Measurements from ENCODE around the gene AMOTL1. TPM values are rescaled to one million over a fixed set of nuclear protein-coding genes. Genes with fewer than 3 reads are reported as not detected.
A peak's percentile ranks its signal among the peaks of the same experiment; 100 is the strongest.

The AMOTL1 gene
- total RNA-seq, 1 donor from 2014 or later = 29.8 TPM

GRCh38 chr11:94742665-94743064 lies 25.5 kb upstream of the AMOTL1 start:
- no peak for DNase-seq (ENCODE audit: low read depth in 2 of 2)

- DNase-seq (ENCODE audit: low read depth in 2 of 2) = no peak
Observed at GRCh38 chr11:94746721-94747120, 21.4 kb upstream of the AMOTL1 start.

- no peak for DNase-seq (ENCODE audit: low read depth in 2 of 2)
Observed at GRCh38 chr11:94747146-94747545, 21.0 kb upstream of the AMOTL1 start.

- DNase-seq (ENCODE audit: low read depth in 2 of 2) = no peak
Observed at GRCh38 chr11:94747601-94748041, 20.5 kb upstream of the AMOTL1 start.

GRCh38 chr11:94749369-94749768 lies 18.8 kb upstream of the AMOTL1 start:
- DNase-seq (ENCODE audit: low read depth in 2 of 2) = peak in 1 of 2 donors; percentile 63

GRCh38 chr11:94750319-94751217 lies 17.6 kb upstream of the AMOTL1 start:
- peak in 1 of 2 donors; percentile 81 for DNase-seq (ENCODE audit: low read depth in 2 of 2)

- DNase-seq (ENCODE audit: low read depth in 2 of 2) = no peak
Observed at GRCh38 chr11:94751218-94751609, 16.9 kb upstream of the AMOTL1 start.

- DNase-seq (ENCODE audit: low read depth in 2 of 2) = no peak
Observed at GRCh38 chr11:94751786-94752185, 16.4 kb upstream of the AMOTL1 start.

- no peak for DNase-seq (ENCODE audit: low read depth in 2 of 2)
Observed at GRCh38 chr11:94753630-94754029, 14.5 kb upstream of the AMOTL1 start.

GRCh38 chr11:94754335-94754734 lies 13.8 kb upstream of the AMOTL1 start:
- no peak for DNase-seq (ENCODE audit: low read depth in 2 of 2)

- no peak for DNase-seq (ENCODE audit: low read depth in 2 of 2)
Observed at GRCh38 chr11:94754819-94755218, 13.3 kb upstream of the AMOTL1 start.

GRCh38 chr11:94755494-94755893 lies 12.7 kb upstream of the AMOTL1 start:
- no peak for DNase-seq (ENCODE audit: low read depth in 2 of 2)

GRCh38 chr11:94757037-94757735 lies 11.0 kb upstream of the AMOTL1 start:
- no peak for DNase-seq (ENCODE audit: low read depth in 2 of 2)

GRCh38 chr11:94758666-94759065 lies 9.5 kb upstream of the AMOTL1 start:
- no peak for DNase-seq (ENCODE audit: low read depth in 2 of 2)

- no peak for DNase-seq (ENCODE audit: low read depth in 2 of 2)
Observed at GRCh38 chr11:94759522-94759921, 8.6 kb upstream of the AMOTL1 start.

- DNase-seq (ENCODE audit: low read depth in 2 of 2) = no peak
Observed at GRCh38 chr11:94760296-94760695, 7.9 kb upstream of the AMOTL1 start.

- DNase-seq (ENCODE audit: low read depth in 2 of 2) = peak; percentile 55 to 64
Observed at GRCh38 chr11:94762208-94762607, 5.9 kb upstream of the AMOTL1 start.

- no peak for DNase-seq (ENCODE audit: low read depth in 2 of 2)
Observed at GRCh38 chr11:94762995-94763394, 5.2 kb upstream of the AMOTL1 start.

- DNase-seq (ENCODE audit: low read depth in 2 of 2) = no peak
Observed at GRCh38 chr11:94766713-94767206, 1.4 kb upstream of the AMOTL1 start.

GRCh38 chr11:94767291-94767690 lies 865 bp upstream of the AMOTL1 start:
- no peak for DNase-seq (ENCODE audit: low read depth in 2 of 2)

- DNase-seq (ENCODE audit: low read depth in 2 of 2) = peak; percentile 58 to 64
Observed at GRCh38 chr11:94768602-94769541, 716 bp downstream of the AMOTL1 start.

Data from lung microvascular endothelial cell (primary cell).